ENCODE results near the gene MRTFB. TPM values are rescaled to one million over a fixed set of nuclear protein-coding genes. Genes with fewer than 3 reads are reported as not detected.

MRTFB gene
- total RNA-seq, 1 experiment from 2014 or later = 12.7 TPM

DNA sequence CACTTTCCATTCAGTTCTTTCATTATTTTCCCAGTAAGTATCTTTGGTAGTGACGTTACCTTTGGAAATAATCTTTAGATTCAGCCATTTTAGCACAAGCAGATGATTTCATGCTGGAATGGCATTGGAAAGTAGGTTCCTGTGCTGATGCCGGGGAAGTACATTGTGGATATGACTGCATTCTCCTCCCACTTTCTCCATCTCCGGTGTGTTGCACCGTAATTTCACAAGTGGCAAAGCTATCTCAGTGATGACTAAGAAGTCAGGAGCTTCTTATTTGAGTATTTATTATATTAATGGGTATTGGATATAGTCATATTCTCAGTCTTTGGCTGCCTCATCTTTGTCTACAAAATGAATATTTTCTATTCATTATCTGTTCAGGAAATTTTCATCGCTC is 69.8 kb downstream of the MRTFB start:
- no peak for DNase-seq
- POLR2A ChIA-PET (ENCODE audit: unreplicated experiment) = no interaction called here

DNA sequence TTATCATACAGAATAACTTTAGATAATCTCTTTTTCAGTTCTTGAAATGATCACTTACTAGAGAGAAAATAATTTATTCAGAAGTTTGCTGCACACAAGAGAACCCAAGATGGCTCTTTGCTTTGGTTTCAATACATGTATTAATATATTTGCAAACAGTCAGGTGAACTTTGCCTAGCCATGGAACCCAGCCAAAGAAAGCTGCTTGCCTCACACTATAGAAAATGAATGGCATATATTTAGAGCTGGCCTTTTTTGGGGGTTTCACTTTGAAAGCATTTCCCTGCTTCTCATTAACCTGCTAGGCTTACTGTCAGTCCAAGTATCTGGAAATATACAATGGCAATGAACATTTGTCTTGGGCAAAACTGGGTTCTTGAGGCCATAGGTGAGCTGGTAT is 75.3 kb downstream of the MRTFB start:
- no peaks in the 10 kb centered on the region for H3K27me3 ChIP-seq (ENCODE audit: low read length)
- no peak overlapping the region for H3K4me2 ChIP-seq (ENCODE audit: low read length)
- H3K4me3 ChIP-seq (ENCODE audit: low read length) = no peak overlapping the region
- intact Hi-C loops (cut with micrococcal nuclease) = no loop called here
- H3K36me3 ChIP-seq (ENCODE audit: low read depth, low read length) = no peaks in the 10 kb centered on the region; the same call in 1 of the 2 replicates
- ChIA-PET CTCF (no interaction called here), POLR2A (ENCODE audit: unreplicated experiment) (no interaction called here)
- no peaks in the 10 kb centered on the region for H3K79me2 ChIP-seq (ENCODE audit: low read length)
- H3K27ac ChIP-seq (ENCODE audit: low read length) = no peak overlapping the region
- no peak overlapping the region for H2AFZ ChIP-seq (ENCODE audit: low read length)
- H3K9ac ChIP-seq (ENCODE audit: low read length) = no peak overlapping the region
- H3K4me1 ChIP-seq (ENCODE audit: insufficient read depth, low read length) = peaks cover 14% of the 10 kb centered on the region
- no peaks in the 10 kb centered on the region for H3F3A ChIP-seq (ENCODE audit: low read length, unreplicated experiment)
- no peak for ATAC-seq
- no TSS peak for BruUV-seq (replicated peaks)
- no peaks in the 10 kb centered on the region for H3K9me3 ChIP-seq (ENCODE audit: low read length)
- DNase-seq = no peak
- H3K9me2 ChIP-seq (replicated peaks; ENCODE audit: low read length) = no peaks in the 10 kb centered on the region
- TF ChIP-seq, protein P1, sequence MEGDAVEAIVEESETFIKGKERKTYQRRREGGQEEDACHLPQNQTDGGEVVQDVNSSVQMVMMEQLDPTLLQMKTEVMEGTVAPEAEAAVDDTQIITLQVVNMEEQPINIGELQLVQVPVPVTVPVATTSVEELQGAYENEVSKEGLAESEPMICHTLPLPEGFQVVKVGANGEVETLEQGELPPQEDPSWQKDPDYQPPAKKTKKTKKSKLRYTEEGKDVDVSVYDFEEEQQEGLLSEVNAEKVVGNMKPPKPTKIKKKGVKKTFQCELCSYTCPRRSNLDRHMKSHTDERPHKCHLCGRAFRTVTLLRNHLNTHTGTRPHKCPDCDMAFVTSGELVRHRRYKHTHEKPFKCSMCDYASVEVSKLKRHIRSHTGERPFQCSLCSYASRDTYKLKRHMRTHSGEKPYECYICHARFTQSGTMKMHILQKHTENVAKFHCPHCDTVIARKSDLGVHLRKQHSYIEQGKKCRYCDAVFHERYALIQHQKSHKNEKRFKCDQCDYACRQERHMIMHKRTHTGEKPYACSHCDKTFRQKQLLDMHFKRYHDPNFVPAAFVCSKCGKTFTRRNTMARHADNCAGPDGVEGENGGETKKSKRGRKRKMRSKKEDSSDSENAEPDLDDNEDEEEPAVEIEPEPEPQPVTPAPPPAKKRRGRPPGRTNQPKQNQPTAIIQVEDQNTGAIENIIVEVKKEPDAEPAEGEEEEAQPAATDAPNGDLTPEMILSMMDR (conservative IDR thresholded peaks at IDR 0.05; ENCODE audit: low read depth, low read length) = no peak
- TF ChIP-seq EZH2 (IDR thresholded peaks at IDR 0.05; ENCODE audit: low read length, unreplicated experiment) = no peak
- no peak for TF ChIP-seq EZH2phosphoT487 (IDR thresholded peaks at IDR 0.05; ENCODE audit: borderline replicate concordance, low read length)
- no peaks in the 10 kb centered on the region for H4K20me1 ChIP-seq (ENCODE audit: low read length)

More for the DNA sequence above, 69.8 kb downstream of the MRTFB start:
- no TSS peak for BruUV-seq (replicated peaks)
- Histone ChIP-seq H3K4me1 (ENCODE audit: insufficient read depth, low read length) (no peaks in the 10 kb centered on the region), H3K4me3 (ENCODE audit: low read length) (no peak overlapping the region), H3K36me3 (ENCODE audit: low read depth, low read length) (no peaks in the 10 kb centered on the region; the same call in 1 of the 2 replicates), H3K4me2 (ENCODE audit: low read length) (no peak overlapping the region), H3K9ac (ENCODE audit: low read length) (no peak overlapping the region), H3K9me2 (replicated peaks; ENCODE audit: low read length) (no peaks in the 10 kb centered on the region), H3K9me3 (ENCODE audit: low read length) (no peaks in the 10 kb centered on the region), H3K27ac (ENCODE audit: low read length) (no peak overlapping the region), H2AFZ (ENCODE audit: low read length) (no peak overlapping the region), H3F3A (ENCODE audit: low read length, unreplicated experiment) (no peaks in the 10 kb centered on the region), H3K27me3 (ENCODE audit: low read length) (no peaks in the 10 kb centered on the region), H4K20me1 (ENCODE audit: low read length) (no peaks in the 10 kb centered on the region), H3K79me2 (ENCODE audit: low read length) (no peaks in the 10 kb centered on the region)
- no peak for ATAC-seq
- CTCF ChIA-PET = no interaction called here
- intact Hi-C loops (cut with micrococcal nuclease) = no loop called here
- TF ChIP-seq, protein P1 (conservative IDR thresholded peaks at IDR 0.05; ENCODE audit: low read depth, low read length) = no peak
- TF ChIP-seq EZH2 (IDR thresholded peaks at IDR 0.05; ENCODE audit: low read length, unreplicated experiment) (no peak), EZH2phosphoT487 (IDR thresholded peaks at IDR 0.05; ENCODE audit: borderline replicate concordance, low read length) (no peak)

DNA sequence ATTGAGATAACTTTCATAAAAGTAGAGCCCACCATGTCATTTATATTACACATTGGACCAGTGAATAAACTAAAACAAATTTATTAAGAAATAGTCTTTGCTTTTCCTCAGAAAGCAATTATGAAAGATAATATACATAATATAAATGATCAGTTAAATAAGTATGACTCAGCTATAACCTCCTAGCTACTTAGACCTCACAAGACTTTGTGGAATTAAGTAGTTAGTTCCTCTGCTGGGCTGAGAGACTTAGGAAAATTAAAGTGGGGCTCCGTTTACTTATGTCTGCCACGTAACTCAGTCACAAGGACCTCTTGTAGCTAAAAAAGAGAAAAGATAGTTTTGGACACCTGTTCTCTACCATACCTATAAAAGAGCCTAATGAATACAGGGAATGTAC is 76.9 kb downstream of the MRTFB start:
- intact Hi-C loops (cut with micrococcal nuclease) = no loop called here
- CTCF ChIA-PET = no interaction called here
- Histone ChIP-seq H3K4me2 (ENCODE audit: low read length) (no peak overlapping the region), H4K20me1 (ENCODE audit: low read length) (no peaks in the 10 kb centered on the region), H3K27ac (ENCODE audit: low read length) (no peak overlapping the region), H3K4me3 (ENCODE audit: low read length) (no peak overlapping the region), H3K9ac (ENCODE audit: low read length) (no peak overlapping the region), H3K4me1 (ENCODE audit: insufficient read depth, low read length) (peaks cover 14% of the 10 kb centered on the region), H3K36me3 (ENCODE audit: low read depth, low read length) (no peaks in the 10 kb centered on the region), H3K79me2 (ENCODE audit: low read length) (no peaks in the 10 kb centered on the region), H3F3A (ENCODE audit: low read length, unreplicated experiment) (no peaks in the 10 kb centered on the region), H3K27me3 (ENCODE audit: low read length) (no peaks in the 10 kb centered on the region), H2AFZ (ENCODE audit: low read length) (no peak overlapping the region), H3K9me3 (ENCODE audit: low read length) (no peaks in the 10 kb centered on the region), H3K9me2 (replicated peaks; ENCODE audit: low read length) (no peaks in the 10 kb centered on the region)
- DNase-seq = no peak
- POLR2A ChIA-PET (ENCODE audit: unreplicated experiment) = no interaction called here
- TF ChIP-seq EZH2 (IDR thresholded peaks at IDR 0.05; ENCODE audit: low read length, unreplicated experiment) (no peak), EZH2phosphoT487 (IDR thresholded peaks at IDR 0.05; ENCODE audit: borderline replicate concordance, low read length) (no peak)
- no peak for ATAC-seq
- BruUV-seq (replicated peaks) = no TSS peak
